K562 (cell line): ENCODE data around the gene CHAT. TPM values are rescaled to one million over a fixed set of nuclear protein-coding genes. Genes with fewer than 3 reads are reported as not detected.

Source experiments
- ATAC-seq: fragments of 200-7000 bp; cut with Tn5 transposase; 3 replicates; pipeline ENCODE4 v1.9.1; 2020; ENCODE audit warnings: moderate library complexity
- BruUV-seq: library from RNA; stranded (reverse); fragments of 400-500 nt; replicated peaks from 2 replicates; lab custom pipeline; 2021; lab: Mats Ljungman, UMichigan
- CTCF ChIA-PET: fragments of 300-600 bp; formaldehyde crosslinking; extraction: SDS; loops from one replicate; lab custom pipeline; 2021; ENCODE audit warnings: low intra/inter-chr PET ratio; lab: Yijun Ruan, JAX
- POLR2A ChIA-PET: fragments of 300-600, 350-650 bp; sonication (Branson Sonifier 250); formaldehyde crosslinking; extraction: SDS; loops from one replicate; lab custom pipeline; 2021; ENCODE audit warnings: antibody characterized with exemption, inconsistent platforms; lab: Yijun Ruan, JAX
- DNase-seq, 4 experiments: peaks; one replicate each; pipeline versions ENCODE4 v3.0.0 to v3.0.0-alpha.2; 2011 to 2018; ENCODE audit warnings: low spot score in 3 of 4, mixed read lengths in 3 of 4; ENCODE audit errors: extremely low read depth in 1 of 4
- FAIRE-seq: peaks from 2 replicates; lab custom pipeline; 2011; peaks lifted over from hg19 to GRCh38; lab: Jason Lieb, UNC
- H2AFZ ChIP-seq: 2 replicates; pipeline ENCODE4 v1.6.0; 2011; ENCODE audit warnings: low read depth, low read length, control low read depth, inconsistent platforms
- H3K27ac ChIP-seq: fragments of 200-600 bp; 3 replicates; pipeline ENCODE4 v1.8.0; 2011; ENCODE audit warnings: low read depth, mild to moderate bottlenecking, control low read depth, inconsistent platforms, low read length, moderate library complexity, mixed read lengths; ENCODE audit errors: extremely low read depth
- H3K27me3 ChIP-seq, 2 experiments: fragments of 300-600 bp in 1 of 2; 2 replicates in 1 of 2; 3 replicates in 1 of 2; pipeline versions ENCODE4 v1.6.0 to v1.8.0; 2011; ENCODE audit warnings: inconsistent platforms in 2 of 2, low read length in 2 of 2, mild to moderate bottlenecking in 1 of 2, mixed read lengths in 1 of 2, moderate library complexity in 1 of 2; ENCODE audit not compliant: control insufficient read depth in 2 of 2, insufficient read depth in 2 of 2
- H3K36me3 ChIP-seq: fragments of 300-600 bp; 3 replicates; pipeline ENCODE4 v1.8.0; 2011; ENCODE audit warnings: mild to moderate bottlenecking, low read length, inconsistent platforms; ENCODE audit not compliant: control insufficient read depth, insufficient read depth
- H3K4me1 ChIP-seq, 2 experiments: fragments of 200-600 bp in 1 of 2; replicated peaks in 1 of 2; 2 replicates in 1 of 2; 3 replicates in 1 of 2; pipeline versions ENCODE4 v1.5.1 to v1.8.0; 2011; ENCODE audit warnings: inconsistent platforms in 2 of 2, low read length in 2 of 2, mild to moderate bottlenecking in 1 of 2, mixed read lengths in 1 of 2, moderate library complexity in 1 of 2; ENCODE audit not compliant: control insufficient read depth in 2 of 2, insufficient read depth in 2 of 2
- H3K4me2 ChIP-seq: 2 replicates; pipeline ENCODE4 v1.6.1; 2011; ENCODE audit warnings: low read length, control low read depth, inconsistent platforms, mixed read lengths; ENCODE audit not compliant: insufficient read depth
- H3K4me3 ChIP-seq: fragments of 200-600 bp; sonication (generic), shearing (Covaris generic); 2 replicates; pipeline ENCODE4 v1.5.1; 2016; ENCODE audit warnings: control low read depth, inconsistent platforms
- H3K79me2 ChIP-seq: fragments of 200-600 bp; 3 replicates; pipeline ENCODE4 v1.8.0; 2011; ENCODE audit warnings: low read length, inconsistent platforms; ENCODE audit not compliant: control insufficient read depth, insufficient read depth
- H3K9ac ChIP-seq, 2 experiments: 2 replicates each; pipeline versions ENCODE4 v1.6.0 to v1.6.1; 2011; ENCODE audit warnings: low read depth in 2 of 2, low read length in 2 of 2, control low read depth in 1 of 2, inconsistent platforms in 1 of 2, mild to moderate bottlenecking in 1 of 2, mixed read lengths in 1 of 2; ENCODE audit not compliant: insufficient read depth in 1 of 2
- H3K9me1 ChIP-seq: one replicate; pipeline ENCODE4 v1.6.0; 2011; ENCODE audit warnings: inconsistent platforms, mild to moderate bottlenecking, low read length, moderate library complexity; ENCODE audit not compliant: control insufficient read depth, insufficient read depth
- H3K9me3 ChIP-seq: replicated peaks from 2 replicates; pipeline ENCODE4 v1.5.1; 2011; ENCODE audit warnings: low read depth, low read length, inconsistent platforms; ENCODE audit not compliant: control insufficient read depth, insufficient read depth
- H4K20me1 ChIP-seq: replicated peaks from 2 replicates; pipeline ENCODE4 v1.6.1; 2011; ENCODE audit warnings: low read length, inconsistent platforms, mixed read lengths; ENCODE audit not compliant: control insufficient read depth, insufficient read depth
- ATF1 ChIP-seq, 2 experiments: fragments of 450-650 bp in 1 of 2; IDR thresholded peaks; 2 replicates each; pipeline ENCODE4 v1.6.1; 2016; ENCODE audit warnings: missing compliant biosample characterization in 1 of 2, missing genetic modification characterization in 1 of 2
- ERF ChIP-seq: fragments of 450-650 bp; formaldehyde crosslinking; IDR thresholded peaks from 2 replicates; pipeline ENCODE4 v1.4.0; 2020; ENCODE audit warnings: mild to moderate bottlenecking, mixed read lengths
- ETS2 ChIP-seq: IDR thresholded peaks from 2 replicates; pipeline ENCODE4 v1.6.1; 2016; ENCODE audit warnings: borderline replicate concordance, missing genetic modification characterization, mild to moderate bottlenecking, moderate library complexity, missing compliant biosample characterization; ENCODE audit not compliant: poor library complexity, severe bottlenecking
- GATAD2B ChIP-seq: fragments of 450-650 bp; IDR thresholded peaks from 2 replicates; pipeline ENCODE4 v1.6.1; 2017; ENCODE audit warnings: mild to moderate bottlenecking, borderline replicate concordance
- HDAC6 ChIP-seq: IDR thresholded peaks from 2 replicates; pipeline ENCODE4 v1.6.1; 2012; ENCODE audit warnings: low read depth, mild to moderate bottlenecking, control low read depth, inconsistent platforms, low read length, moderate library complexity
- KHSRP ChIP-seq: fragments of 450-650 bp; IDR thresholded peaks from 2 replicates; pipeline ENCODE4 v1.6.1; 2017
- LEF1 ChIP-seq: fragments of 450-650 bp; IDR thresholded peaks from 2 replicates; pipeline ENCODE4 v1.6.1; 2016; ENCODE audit warnings: mild to moderate bottlenecking
- MCM2 ChIP-seq: fragments of 450-650 bp; IDR thresholded peaks from 2 replicates; pipeline ENCODE4 v1.6.1; 2017; ENCODE audit warnings: low read depth, mild to moderate bottlenecking
- MYBL2 ChIP-seq, 2 experiments: fragments of 450-650 bp in 1 of 2; sonication (generic) in 1 of 2; formaldehyde crosslinking in 1 of 2; IDR thresholded peaks; 2 replicates each; pipeline versions ENCODE4 v1.6.1 to v1.8.1; 2017 to 2022; ENCODE audit warnings: borderline replicate concordance in 1 of 2, inconsistent platforms in 1 of 2, low read depth in 1 of 2, mild to moderate bottlenecking in 1 of 2, missing genetic modification reagents in 1 of 2, moderate library complexity in 1 of 2
- NCOA2 ChIP-seq, 2 experiments: fragments of 450-650 bp; IDR thresholded peaks; 2 replicates each; pipeline ENCODE4 v1.6.1; 2018; ENCODE audit warnings: mild to moderate bottlenecking in 2 of 2, moderate library complexity in 1 of 2; ENCODE audit not compliant: partially characterized antibody in 2 of 2
- POLR2A ChIP-seq: fragments of 450-650 bp; conservative IDR thresholded peaks from 2 replicates; pipeline ENCODE4 v1.6.1; 2016
- RFX1 ChIP-seq: fragments of 450-650 bp; IDR thresholded peaks from 2 replicates; pipeline ENCODE4 v1.6.1; 2016; ENCODE audit warnings: mild to moderate bottlenecking, moderate library complexity
- SETDB1 ChIP-seq: IDR thresholded peaks from one replicate; pipeline ENCODE4 v1.6.1; 2012; ENCODE audit warnings: low read length, control low read depth, inconsistent platforms
- TAF15 ChIP-seq: fragments of 200-400 bp; formaldehyde crosslinking; IDR thresholded peaks from 2 replicates; pipeline ENCODE4 v1.6.1; 2017; ENCODE audit warnings: mild to moderate bottlenecking, low read depth, low read length, moderate library complexity
- THAP12 ChIP-seq: fragments of 250-450 bp; sonication (Bioruptor Pico); IDR thresholded peaks from 2 replicates; pipeline ENCODE4 v1.9.0; 2021; ENCODE audit warnings: mild to moderate bottlenecking, inconsistent platforms
- THRA ChIP-seq: fragments of 450-650 bp; IDR thresholded peaks from 2 replicates; pipeline ENCODE4 v1.6.1; 2017; ENCODE audit warnings: mild to moderate bottlenecking, moderate library complexity
- ZNF644 ChIP-seq: fragments of 200-800 bp; sonication (Bioruptor generic); IDR thresholded peaks from 2 replicates; pipeline ENCODE4 v1.6.1; 2016; ENCODE audit warnings: low read depth, missing genetic modification characterization, missing compliant biosample characterization
- ZNF699 ChIP-seq: fragments of 250-450 bp; sonication (Bioruptor Pico); IDR thresholded peaks from 2 replicates; pipeline ENCODE4 v1.8.0; 2021; ENCODE audit warnings: mild to moderate bottlenecking, moderate library complexity; ENCODE audit not compliant: insufficient replicate concordance
- ZNF780A ChIP-seq: fragments of 250-450 bp; sonication (Bioruptor Pico); IDR thresholded peaks from 2 replicates; pipeline ENCODE4 v1.5.0; 2021; ENCODE audit warnings: mild to moderate bottlenecking
- WGBS: fragments of 100-300 bp; shearing (Covaris generic); methylation state at CpG from one replicate; pipeline ENCODE4 v1.1.6; 2016; ENCODE audit warnings: low coverage, mixed read lengths; ENCODE audit not compliant: insufficient coverage; ENCODE audit errors: missing lambda C conversion rate; 5-methylcytosine and 5-hydroxymethylcytosine counted together
- in situ Hi-C: fragments of 300-500 bp; cut with MboI; formaldehyde crosslinking; loops from 4 replicates; pipeline ENCODE4 v1.15.0; 2018; ENCODE audit warnings: inconsistent platforms, mixed read lengths
- intact Hi-C: fragments of 100-400 bp; cut with micrococcal nuclease; formaldehyde crosslinking; loops from 2 replicates; pipeline ENCODE4 v1.14.2; 2022
- polyA plus RNA-seq, 8 experiments: library from polyadenylated mRNA; depleted of rRNA in 4 of 8; stranded (reverse) in 5 of 8; unstranded in 3 of 8; fragments of >200 nt; fragmentation: Nextera tagmentation in 2 of 8; fragmentation: Illumina TruSeq in 1 of 8; extraction: Ambion mirVana in 2 of 8; extraction: Trizol in 1 of 8; gene quantifications; 2 replicates each; pipeline versions ENCODE4 v1.2.1 to v1.2.3, GENCODE V29; 2011 to 2014; ENCODE audit warnings: inconsistent platforms in 1 of 8, missing spikeins in 1 of 8
- total RNA-seq, 7 experiments: library from RNA; depleted of rRNA in 6 of 7; stranded (reverse); fragments of >200 nt in 6 of 7; fragmentation: Illumina TruSeq in 2 of 7; extraction: Trizol in 2 of 7; gene quantifications; 2 replicates each; pipeline versions ENCODE4 v1.2.1 to v1.2.3, GENCODE V29; 2011 to 2021; ENCODE audit warnings: low replicate concordance in 1 of 7

Gene CHAT
- total and polyA plus RNA-seq, 9 of the 15 experiments (the other 6 are each of a cell fraction or from before 2014, with no cell fraction given): not detected

DNA sequence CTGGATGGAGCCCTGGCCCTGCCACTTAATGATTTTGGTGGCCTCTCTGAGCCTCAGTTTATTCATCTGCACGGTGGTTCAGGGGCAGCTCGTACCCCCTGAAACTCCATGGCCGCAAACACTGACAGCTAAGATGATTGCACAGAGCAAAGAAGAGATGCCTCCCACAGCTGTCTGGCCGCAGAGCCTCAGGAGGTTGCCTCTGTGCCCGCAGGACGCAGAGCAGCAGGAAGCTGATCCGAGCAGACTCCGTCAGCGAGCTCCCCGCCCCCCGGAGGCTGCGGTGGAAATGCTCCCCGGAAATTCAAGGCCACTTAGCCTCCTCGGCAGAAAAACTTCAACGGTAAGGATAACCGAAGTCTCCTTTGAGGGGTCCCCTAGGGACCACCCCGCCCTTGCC, 35.5 kb downstream of the CHAT start (continued):
- TF ChIP-seq THAP12 (CRISPR knock-in tag) (no peak), THRA (no peak), ZNF644 (no peak), TAF15 (no peak), MCM2 (no peak)
- TF ChIP-seq, all 486 proteins: peak for 0

DNA sequence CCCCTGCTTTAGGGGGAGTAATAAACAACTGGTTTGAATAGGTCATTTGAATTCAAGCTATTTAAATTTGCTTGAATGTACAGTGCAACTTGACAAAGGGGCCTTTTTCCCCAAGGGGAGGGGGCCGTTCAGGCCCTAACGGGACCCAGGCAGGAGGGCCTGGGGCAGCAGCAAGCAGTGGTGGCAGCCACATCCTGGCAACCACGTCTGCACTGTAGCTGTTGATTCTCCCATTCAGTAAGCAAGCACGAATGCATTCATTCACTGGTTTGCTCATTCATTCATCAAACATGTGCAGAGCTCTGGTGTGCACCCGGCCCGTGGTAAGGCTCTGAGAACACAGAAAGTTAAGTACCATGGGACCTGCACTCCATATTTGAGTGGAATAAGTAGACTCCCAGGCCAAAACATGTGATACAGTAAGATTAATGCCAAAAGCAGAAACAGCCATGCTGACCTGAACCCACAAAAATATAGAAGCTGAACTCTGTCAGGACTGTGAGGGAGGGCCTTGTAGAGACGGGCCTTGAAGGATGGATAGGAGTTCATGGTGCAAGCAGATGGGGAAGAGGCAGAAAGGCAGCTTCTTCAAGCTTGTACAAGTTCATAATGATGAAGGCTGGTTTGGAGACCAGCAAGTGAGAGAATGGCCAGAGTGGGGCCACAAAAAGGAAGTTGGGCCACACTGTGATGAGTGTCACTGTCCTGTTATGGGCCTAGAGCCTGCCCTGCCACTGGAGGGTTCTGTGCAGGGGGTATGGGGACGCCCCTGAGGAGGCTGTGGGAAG, 36.3 kb downstream of the CHAT start:
- H3K4me3 ChIP-seq: no peak overlapping the region
- no peak for ATAC-seq
- TF ChIP-seq HDAC6: no peak
- TF ChIP-seq ATF1 (CRISPR knock-in tag; IDR thresholded peaks at IDR 0.05): no peak
- no peak for TF ChIP-seq ATF1 (tag; IDR thresholded peaks at IDR 0.05)
- TF ChIP-seq ZNF780A: no peak
- TF ChIP-seq MYBL2 (IDR thresholded peaks at IDR 0.05; ENCODE audit: low read depth): no peak
- TF ChIP-seq MYBL2 (CRISPR knock-in tag; IDR thresholded peaks at IDR 0.05; ENCODE audit: borderline replicate concordance): no peak
- TF ChIP-seq SETDB1: no peak
- TF ChIP-seq ETS2 (tag): no peak
- TF ChIP-seq POLR2A: no peak
- no peak for TF ChIP-seq ZNF699
- no peak for TF ChIP-seq KHSRP
- TF ChIP-seq RFX1: no peak
- no peak for TF ChIP-seq LEF1
- TF ChIP-seq ERF: no peak
- no peak for TF ChIP-seq NCOA2 (IDR thresholded peaks at IDR 0.05; ENCODE audit: partially characterized antibody in 2 of 2)
- no peak for TF ChIP-seq GATAD2B

More for the DNA sequence above, 36.3 kb downstream of the CHAT start:
- H3K27me3 ChIP-seq: peaks cover 33 to 81% of the 10 kb centered on the region in 2 experiments; a peak in 4 of 5 replicates
- no peaks in the 10 kb centered on the region for H3K79me2 ChIP-seq
- ChIA-PET POLR2A (interaction anchor here (0.6 to 1.6 kb wide), 2 partner anchors 10 to 978 kb away, joined by 3 read pairs; no protein-coding TSS in a partner anchor), CTCF (no interaction called here)
- H3K4me1 ChIP-seq: peaks cover 0 to 7% of the 10 kb centered on the region in 2 experiments; a peak in 1 of 5 replicates
- no peak overlapping the region for H2AFZ ChIP-seq
- H3K27ac ChIP-seq: no peak overlapping the region
- no peak overlapping the region for H3K4me2 ChIP-seq
- intact Hi-C loops (no loop called here), in situ Hi-C loops (no loop called here)
- peaks cover 14% of the 10 kb centered on the region for H4K20me1 ChIP-seq
- H3K9ac ChIP-seq: no peak overlapping the region
- no peaks in the 10 kb centered on the region for H3K9me3 ChIP-seq
- no peak for DNase-seq
- no peaks in the 10 kb centered on the region for H3K9me1 ChIP-seq
- FAIRE-seq: no peak
- no TSS peak for BruUV-seq
- 0% methylated on average over 8 of the region's 8 CpGs for WGBS
- H3K36me3 ChIP-seq: no peaks in the 10 kb centered on the region
